Testis (tissue), 2 donors: ENCODE measurements around the gene GRID2.

Source experiments
- POLR2A ChIP-seq: fragments of 450-650 bp; IDR thresholded peaks from one replicate; pipeline ENCODE4 v1.6.1; 2017; ENCODE audit warnings: antibody characterized with exemption, mild to moderate bottlenecking, moderate library complexity
- TF ChIP-seq, protein P1 (sequence below), 3 experiments: fragments of 450-650 bp in 2 of 3; fragments of 200-600 bp in 1 of 3; sonication (generic) in 1 of 3; IDR thresholded peaks; one replicate each; pipeline ENCODE4 v1.5.1; 2016 to 2019; ENCODE audit warnings: antibody characterized with exemption in 3 of 3, mild to moderate bottlenecking in 2 of 3, moderate library complexity in 1 of 3

GRCh38 chr4:93802045-93802444 is 1498.3 kb downstream of the GRID2 start:
- TF ChIP-seq, protein P1, sequence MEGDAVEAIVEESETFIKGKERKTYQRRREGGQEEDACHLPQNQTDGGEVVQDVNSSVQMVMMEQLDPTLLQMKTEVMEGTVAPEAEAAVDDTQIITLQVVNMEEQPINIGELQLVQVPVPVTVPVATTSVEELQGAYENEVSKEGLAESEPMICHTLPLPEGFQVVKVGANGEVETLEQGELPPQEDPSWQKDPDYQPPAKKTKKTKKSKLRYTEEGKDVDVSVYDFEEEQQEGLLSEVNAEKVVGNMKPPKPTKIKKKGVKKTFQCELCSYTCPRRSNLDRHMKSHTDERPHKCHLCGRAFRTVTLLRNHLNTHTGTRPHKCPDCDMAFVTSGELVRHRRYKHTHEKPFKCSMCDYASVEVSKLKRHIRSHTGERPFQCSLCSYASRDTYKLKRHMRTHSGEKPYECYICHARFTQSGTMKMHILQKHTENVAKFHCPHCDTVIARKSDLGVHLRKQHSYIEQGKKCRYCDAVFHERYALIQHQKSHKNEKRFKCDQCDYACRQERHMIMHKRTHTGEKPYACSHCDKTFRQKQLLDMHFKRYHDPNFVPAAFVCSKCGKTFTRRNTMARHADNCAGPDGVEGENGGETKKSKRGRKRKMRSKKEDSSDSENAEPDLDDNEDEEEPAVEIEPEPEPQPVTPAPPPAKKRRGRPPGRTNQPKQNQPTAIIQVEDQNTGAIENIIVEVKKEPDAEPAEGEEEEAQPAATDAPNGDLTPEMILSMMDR (IDR thresholded peaks at IDR 0.05), result no peak
- TF ChIP-seq POLR2A, result no peak
